HG02623 (cell line): ENCODE data around the gene KNOP1.
"Not testable (repeated sequence)": the region's sequence is repeated elsewhere in the genome, so short reads cannot be mapped to it uniquely, and the experiment has no call there.

Source experiments
- ATAC-seq: cut with Tn5 transposase; IDR thresholded peaks from one replicate; pipeline ENCODE4 v1.9.1; 2021; ENCODE audit warnings: moderate library complexity; ENCODE audit not compliant: unreplicated experiment

KNOP1 gene

GRCh38 chr16:19688396-19689024 is 29.5 kb downstream of the KNOP1 start:
- ATAC-seq = no peak

DNA sequence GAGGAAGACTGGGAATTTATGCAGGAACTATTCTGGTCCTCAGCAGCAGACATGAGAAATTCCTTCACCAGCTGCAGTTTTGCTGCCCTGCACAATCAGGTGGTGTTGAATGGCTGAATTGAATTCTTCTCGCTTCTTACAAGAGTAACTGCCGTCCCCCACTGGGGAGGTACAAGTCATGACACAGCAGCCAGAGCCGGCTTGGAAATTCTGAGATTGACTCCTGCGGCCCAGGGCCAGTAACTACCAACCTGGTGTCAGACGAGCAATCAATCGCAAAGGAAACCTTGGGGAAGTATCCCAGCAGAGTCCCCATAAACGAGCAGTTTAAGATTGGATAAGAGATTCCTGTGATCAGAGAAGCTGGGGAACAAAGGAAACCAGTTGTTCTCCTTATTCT is 30.7 kb downstream of the KNOP1 start:
- no peak for ATAC-seq

GRCh38 chr16:19685176-19685575 is 32.9 kb downstream of the KNOP1 start:
- no peak for ATAC-seq

GRCh38 chr16:19683453-19684236 is 34.4 kb downstream of the KNOP1 start:
- no peak for ATAC-seq

- ATAC-seq = no peak
Observed at GRCh38 chr16:19681637-19682036, 36.4 kb downstream of the KNOP1 start.

DNA sequence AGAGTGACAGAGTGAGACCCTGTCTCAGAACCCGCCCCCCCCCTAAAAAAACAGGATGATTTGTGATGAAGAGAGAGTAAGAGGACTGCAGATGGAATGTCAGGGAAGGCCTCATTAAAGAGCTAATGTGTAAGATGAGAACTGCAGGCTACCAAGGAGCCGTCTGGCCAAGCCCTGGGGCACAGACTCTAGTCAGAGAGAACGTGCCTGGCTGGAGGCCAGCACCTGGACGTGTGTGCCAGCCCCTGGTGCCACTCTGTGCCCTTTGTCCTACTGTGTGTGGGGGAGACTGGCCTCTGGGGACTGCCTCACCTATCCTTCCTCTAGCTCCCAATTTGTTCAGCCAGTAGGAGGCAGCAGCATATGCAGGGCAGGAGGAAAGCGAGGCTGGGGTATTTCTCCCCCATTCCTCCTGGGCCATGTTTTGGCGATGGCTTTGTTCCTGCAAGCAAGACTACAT is 37.1 kb downstream of the KNOP1 start:
- no peak for ATAC-seq

GRCh38 chr16:19679281-19679680 is 38.7 kb downstream of the KNOP1 start:
- ATAC-seq = not testable (repeated sequence)

GRCh38 chr16:19678804-19679203 is 39.2 kb downstream of the KNOP1 start:
- ATAC-seq = no peak

- no peak for ATAC-seq
Observed at GRCh38 chr16:19677402-19677801, 40.6 kb downstream of the KNOP1 start.

DNA sequence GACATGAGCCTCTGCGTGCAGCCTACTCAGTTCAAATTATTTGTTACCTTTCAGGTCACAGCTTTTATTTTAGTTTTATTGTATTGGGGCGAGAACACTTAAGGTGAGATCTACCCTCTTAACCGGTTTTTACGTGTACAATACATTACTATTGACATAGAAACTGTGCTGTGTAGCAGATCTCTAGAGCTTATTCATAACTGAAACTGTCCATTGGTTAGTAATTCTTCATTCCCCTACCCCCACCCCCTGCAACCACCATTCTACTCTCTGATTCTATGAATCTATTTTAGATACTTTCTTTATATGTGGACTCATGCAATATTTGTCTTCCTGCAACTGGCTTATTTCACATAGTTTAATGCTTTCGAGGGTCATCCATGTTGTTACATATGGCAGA is 43.5 kb downstream of the KNOP1 start:
- ATAC-seq = no peak

GRCh38 chr16:19672378-19672777 is 45.6 kb downstream of the KNOP1 start:
- ATAC-seq = no peak

GRCh38 chr16:19666477-19666876 is 51.5 kb downstream of the KNOP1 start:
- ATAC-seq = no peak

DNA sequence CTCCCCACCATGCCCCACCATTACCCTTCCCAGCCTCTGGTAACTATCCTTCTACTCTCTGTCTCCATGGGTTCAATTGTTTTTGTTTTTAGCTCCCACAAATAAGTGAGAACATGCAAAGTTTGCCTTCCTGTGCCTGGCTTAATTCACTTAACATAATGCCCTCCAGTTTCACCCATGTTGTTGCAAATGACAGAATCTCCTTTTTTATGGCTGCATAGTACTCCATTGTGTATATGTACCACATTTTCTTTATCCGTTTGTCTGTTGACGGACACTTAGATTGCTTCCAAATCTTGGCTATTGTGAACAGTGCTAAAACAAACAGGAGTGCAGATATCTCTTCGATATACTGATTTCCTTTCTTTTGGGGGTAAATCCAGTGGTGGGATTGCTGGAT is 52.7 kb downstream of the KNOP1 start:
- ATAC-seq = not testable (repeated sequence)

DNA sequence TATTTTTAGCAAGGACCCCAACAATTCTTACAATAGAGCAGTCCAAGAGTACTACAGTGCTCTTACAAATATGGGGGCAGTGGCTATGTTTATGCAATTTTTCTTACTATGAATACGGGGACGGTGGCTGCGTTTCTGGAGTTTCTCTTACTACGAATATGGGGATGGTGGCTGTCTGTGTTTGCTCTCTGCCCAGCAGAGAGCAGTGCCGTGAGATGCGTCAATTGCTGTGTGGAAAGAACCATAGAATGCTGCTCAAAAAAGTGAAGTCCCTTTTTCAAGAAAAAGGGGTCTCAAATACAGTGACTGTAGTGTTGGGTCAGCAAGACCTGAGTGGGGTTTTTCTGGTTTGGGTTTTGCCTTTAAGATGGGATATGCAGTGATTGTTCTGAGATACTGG is 53.9 kb downstream of the KNOP1 start:
- no peak for ATAC-seq

DNA sequence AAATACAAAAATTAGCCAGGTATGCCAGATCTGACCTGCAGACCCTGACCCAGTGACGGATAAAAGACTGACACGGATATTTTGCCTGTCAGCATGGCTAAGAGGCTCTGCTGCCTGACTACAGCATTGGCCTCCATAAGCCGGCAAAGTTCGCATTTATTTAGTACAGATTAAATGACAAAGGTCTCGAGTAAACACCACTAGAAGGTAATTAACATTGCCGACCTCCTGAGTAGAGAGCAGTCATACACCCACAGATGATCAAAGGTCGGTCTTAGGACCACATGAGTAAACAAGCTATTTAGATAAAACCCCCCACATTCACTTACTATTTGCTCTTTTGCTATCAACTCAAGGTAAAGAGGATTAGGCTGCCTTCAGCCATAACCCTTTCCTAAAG is 55.7 kb downstream of the KNOP1 start:
- ATAC-seq = no peak

GRCh38 chr16:19660432-19660831 is 57.6 kb downstream of the KNOP1 start:
- ATAC-seq = no peak

GRCh38 chr16:19659554-19659953 is 58.5 kb downstream of the KNOP1 start:
- ATAC-seq = no peak

- no peak for ATAC-seq
Observed at GRCh38 chr16:19657831-19658230, 60.2 kb downstream of the KNOP1 start.

GRCh38 chr16:19655242-19655777 is 62.7 kb downstream of the KNOP1 start:
- ATAC-seq = no peak

DNA sequence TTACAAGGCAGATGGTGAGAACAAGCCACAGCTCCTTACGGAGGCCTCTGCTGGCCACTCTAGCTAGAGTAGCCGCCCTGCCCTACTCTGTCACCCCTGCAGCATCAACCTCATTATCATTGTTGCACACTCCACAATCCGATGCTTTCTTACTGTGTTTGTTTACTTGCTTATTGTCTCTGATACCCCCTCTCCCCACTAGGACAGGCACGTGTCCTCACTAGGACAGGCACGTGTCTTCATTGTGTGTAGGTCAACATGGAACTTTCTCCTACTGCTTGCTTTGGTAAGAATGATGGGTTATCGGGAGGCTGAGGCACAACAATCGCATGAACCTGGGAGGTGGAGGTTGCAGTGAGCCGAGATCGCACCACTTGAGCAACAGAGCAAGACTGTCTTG is 63.9 kb downstream of the KNOP1 start:
- ATAC-seq = no peak
